ENCODE data around the gene CCDC126.
"Not testable (repeated sequence)": the region's sequence is repeated elsewhere in the genome, so short reads cannot be mapped to it uniquely, and the experiment has no call there.

The CCDC126 gene

DNA sequence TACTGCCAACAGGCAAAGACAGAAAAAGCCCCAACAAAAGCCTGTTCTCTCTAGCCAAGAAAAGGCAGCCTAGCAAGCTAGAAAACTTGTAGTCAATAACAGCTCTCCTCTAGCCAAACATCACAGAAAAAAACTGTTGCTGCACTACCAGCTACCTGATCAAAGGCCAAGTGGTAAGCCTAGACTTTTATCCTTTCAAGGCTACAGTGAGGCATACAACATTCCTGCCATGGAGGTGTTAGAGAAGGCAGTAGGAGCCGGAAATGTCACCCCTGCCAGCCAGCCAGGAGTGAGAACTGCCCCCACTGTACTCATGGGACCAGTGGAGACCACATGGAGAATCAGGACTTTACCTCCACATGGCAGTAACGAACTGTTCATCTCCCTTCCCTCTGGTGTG is 31.2 kb downstream of the CCDC126 start:
- DNase-seq (ENCODE audit: low read depth) = no peak

DNA sequence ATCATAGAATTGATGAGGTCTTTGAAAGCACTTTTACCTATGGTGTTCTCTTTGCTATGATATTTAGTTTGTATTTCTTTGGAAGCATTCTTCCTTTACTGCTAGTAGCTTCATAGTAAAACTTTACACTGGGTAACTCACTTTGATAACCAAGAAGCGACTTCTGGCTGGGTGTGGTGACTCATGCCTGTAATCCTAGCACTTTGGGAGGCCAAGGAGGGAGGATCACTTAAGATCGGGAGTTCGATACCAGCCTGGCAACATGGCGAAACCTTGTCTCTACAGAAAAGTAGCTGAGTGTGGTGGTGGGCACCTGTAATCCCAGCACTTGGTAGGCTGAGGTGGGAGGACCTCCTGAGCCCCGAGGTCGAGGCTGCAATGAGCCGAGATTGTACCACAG is 36.2 kb downstream of the CCDC126 start:
- DNase-seq (ENCODE audit: low read depth) = no peak

DNA sequence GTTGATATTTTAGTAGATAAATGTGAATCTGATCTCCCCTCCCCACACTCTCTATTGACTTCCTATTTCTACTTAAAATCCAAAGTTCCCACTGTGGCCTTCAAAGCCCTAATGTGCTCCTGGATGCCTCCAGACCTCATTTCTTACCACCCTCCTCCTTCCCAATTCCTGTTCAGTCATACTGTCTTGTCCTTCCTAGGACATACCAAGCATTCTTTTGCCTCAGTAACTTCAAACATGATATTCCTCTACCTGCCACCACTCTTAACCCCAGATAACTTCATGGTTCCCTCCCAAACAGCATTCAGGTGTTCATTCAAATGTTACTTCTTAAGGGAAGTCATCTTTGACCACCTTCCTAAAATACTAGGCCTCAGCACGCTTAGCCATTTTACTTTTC is 48.6 kb downstream of the CCDC126 start:
- DNase-seq (ENCODE audit: low read depth) = no peak

DNA sequence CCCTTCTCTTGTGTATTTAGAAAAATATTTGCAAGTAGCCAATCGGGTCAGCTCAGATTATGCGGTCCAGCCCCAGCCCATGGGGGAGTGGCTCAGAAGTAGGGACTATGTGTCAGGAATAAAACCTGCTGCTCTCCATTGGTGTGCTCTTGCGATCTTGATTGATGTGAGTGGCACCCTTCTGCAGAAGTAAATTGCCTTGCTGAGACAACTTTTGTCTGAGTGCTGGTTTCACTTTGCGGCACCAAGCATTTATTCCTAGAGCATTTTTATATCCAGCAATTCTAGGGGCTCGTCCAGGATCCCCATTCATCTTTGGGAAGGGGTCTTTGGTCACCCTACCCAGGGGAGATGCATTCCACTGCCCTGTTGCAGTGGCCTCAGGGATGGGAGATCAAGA is 56.8 kb downstream of the CCDC126 start:
- DNase-seq (ENCODE audit: low read depth) = no peak

DNA sequence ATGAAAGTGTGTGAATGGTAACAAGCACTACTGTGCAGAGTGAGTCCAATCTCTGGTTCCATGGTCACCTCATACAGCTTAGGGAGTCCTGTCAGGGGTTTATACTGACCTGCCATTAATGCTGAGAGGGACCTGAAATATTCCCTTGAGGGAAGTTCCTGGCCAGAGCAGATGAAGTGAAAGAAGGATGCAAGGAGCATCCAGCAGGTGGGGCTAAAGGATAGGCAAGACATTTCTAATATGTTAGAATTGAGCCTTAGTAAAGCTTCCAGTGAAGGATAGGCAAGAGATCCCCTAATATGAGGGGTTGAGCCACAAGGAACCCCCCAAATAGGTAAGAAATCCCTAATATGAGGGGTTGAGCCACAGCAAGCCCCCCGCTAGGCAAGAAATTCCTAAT is 57.3 kb downstream of the CCDC126 start:
- DNase-seq (ENCODE audit: low read depth) = no peak

DNA sequence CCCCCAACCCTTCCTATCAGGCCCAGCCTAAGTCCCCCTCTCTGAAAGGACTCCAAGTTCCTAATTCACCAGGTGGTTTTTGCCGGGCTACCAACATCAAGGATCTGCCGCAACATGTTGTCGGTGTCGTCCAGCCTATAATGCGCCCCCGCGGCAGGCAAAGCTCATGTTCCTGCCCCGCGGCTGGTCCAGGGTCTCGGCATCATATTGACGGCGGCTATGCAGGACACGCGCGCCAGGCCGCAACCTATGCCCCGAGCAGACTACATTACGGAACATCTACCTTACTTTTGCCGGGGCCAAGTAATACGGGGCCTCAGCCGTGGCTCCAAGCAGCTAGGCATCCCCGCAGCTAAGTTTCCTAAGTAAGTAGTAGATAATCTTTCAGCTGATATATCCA is 58.3 kb downstream of the CCDC126 start:
- no peak for DNase-seq (ENCODE audit: low read depth)

DNA sequence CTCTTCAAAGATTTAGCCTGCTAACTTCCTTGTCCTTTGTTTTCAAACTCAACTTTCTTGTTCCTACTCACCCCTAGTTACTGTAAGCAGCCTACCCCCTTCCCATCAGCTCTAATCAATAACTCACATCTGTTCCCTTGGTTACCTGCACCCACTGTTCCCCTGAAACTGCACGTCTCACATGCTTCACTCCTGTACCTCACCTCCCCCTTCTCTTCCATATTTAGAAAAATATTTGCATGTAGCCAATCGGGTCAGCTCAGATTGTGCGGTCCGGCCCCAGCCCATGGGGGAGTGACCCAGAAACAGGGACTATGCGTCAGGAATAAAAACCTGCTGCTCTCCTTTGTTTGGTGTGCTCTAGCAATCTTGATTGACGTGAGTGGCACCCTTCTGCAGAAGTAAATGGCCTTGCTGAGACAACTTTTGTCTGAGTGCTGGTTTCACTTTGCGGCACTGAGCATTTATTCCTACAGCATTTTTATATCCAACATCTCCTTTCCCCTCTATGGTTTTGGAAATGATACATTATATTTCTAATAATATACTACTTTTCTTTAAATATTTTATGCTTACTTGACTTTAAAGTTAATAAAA is 61.7 kb downstream of the CCDC126 start:
- DNase-seq (ENCODE audit: low read depth) = no peak

DNA sequence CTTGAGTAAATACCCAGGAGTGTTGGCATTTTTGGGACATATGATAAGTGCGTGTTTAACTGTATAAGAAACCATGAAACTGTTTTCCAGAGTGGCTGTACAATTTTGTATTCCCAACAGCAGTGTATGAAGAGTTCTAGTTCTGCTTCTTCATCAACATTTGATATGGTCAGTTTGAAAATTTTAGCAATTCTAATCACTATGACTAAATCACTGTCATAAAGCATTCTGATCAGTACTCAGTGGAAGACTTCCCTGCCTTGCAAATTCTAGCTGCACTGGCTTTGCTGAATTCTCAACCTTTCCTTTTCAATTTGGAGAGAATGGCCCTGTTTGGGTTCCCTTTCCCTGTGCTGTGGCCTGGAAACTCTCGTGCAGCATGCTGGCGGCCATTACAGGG is 64.2 kb downstream of the CCDC126 start:
- DNase-seq (ENCODE audit: low read depth) = no peak

DNA sequence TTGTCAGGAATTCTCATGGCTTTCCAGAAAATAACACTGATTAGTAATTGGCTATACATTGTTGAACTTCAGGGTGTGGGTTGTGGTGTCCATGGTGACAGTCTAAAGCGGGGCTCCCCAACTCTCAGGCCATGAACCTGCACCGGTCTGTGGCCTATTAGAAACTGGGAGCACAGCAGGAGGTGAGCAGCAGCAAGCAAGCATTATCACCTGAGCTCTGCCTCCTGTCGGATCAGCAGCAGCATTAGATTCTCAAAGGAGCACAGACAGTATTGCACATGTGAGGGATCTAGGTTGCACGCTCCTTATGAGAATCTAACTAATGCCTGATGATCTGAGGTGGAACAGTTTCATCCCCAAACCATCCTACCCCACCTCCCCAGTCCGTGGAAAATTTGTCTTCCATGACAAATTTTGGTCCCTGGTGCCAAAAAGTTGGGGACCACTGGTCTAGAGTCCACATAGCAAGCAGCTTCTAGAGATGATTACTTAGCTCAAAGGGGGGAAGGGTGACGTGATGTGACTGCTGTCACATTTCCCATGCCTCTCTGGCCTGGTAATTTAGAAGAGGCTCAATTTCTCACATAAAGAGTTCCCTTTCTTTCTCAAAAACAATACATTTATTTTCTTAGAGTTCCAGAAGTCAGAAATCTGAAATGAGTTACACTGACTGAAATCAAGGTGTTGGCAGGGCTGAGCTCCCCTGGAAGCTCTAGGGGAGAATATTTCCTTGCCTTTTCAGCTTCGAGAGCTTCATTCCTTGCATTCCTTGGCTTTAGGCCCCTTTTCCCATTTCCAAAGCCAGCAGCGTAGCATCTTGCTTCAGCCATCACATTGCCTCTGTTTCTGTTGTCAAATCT is 65.2 kb downstream of the CCDC126 start:
- DNase-seq (ENCODE audit: low read depth) = no peak

DNA sequence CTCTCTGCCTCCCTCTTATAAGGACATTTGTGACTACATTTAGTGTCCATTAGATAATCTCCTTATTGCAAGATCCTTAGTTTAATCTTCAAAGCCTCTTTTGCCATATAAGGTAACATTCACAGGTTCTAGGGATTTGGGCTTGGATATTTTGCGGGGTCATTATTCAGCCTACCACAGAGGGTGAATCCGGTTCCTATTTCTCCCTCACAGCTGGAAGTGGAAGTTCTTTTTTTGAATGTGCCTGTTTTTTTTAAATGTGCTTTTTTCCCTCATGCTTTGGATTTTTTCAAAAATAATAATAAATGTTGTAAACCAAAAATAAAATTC is 65.8 kb downstream of the CCDC126 start:
- no peak for DNase-seq (ENCODE audit: low read depth)

DNA sequence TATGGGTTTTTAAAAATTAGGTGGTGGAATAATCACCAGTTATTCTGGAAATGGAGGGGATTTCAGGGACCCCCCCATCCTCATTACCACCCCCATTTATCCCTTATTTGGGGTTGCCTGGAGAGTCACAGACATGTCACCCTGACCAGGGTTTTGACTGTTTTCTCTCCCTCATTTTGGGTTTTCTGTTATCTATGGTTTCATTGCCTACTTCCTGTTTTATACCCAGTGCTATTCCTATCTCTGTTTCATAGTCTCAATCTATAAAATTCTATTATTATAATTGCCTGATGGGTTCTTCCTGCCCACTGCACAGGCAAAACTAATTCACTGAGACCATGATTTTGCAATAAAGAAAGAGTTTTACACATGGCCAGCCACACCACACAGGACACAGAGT is 66.9 kb downstream of the CCDC126 start:
- no peak for DNase-seq (ENCODE audit: low read depth)

DNA sequence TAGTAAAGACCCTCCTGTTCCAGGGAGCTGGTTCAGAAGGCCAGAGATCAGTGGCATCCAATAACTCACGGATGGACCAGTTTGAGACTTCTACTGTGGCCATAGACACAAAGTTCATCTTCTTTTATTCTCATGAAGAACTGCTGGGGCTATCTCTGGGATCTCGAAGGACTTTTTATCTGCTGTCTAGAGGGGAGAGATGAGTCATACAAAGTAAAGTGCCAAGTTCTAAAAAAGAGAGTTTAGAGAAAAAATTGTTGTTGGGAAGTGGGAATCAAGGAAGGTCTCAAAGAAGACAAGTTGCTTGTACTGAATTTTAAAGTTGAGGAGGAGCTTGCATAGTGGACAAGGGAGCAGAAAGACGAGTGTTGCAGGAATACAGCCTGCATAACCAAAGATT is 74.9 kb downstream of the CCDC126 start:
- DNase-seq (ENCODE audit: low read depth) = no peak

DNA sequence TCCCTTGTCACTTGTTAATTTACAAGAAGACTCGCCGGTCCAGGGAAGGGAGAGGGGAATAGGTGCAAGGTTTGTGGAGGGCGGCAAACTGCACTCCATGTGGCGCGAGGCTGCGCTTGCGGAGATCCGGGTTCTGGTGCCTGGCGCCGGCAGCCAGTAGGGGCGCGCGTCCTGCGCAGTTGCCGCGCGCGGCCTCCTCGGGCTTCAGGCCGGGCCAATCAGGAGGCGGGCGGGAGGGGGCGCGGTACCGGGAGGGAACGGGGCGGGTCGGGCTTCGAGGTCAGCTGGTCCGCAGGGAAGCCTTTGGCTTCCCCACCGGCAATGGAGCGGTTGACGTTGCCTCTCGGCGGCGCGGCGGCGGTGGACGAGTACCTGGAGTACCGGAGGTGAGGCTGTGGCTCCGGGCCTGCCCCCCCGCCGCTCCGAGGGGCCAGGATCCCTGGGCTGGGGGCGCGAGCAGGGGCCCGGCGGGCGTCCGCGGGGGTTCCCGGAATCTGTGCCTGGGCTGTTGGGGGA is 82.8 kb downstream of the CCDC126 start, which contains the start of gene FAM221A:
TSS of gene FAM221A (plus strand) at position 302 of the 516 bp plus-strand sequence. CDS start at position 322, 20 bp downstream.
- peak; percentile 77 for DNase-seq (ENCODE audit: low read depth)

DNA sequence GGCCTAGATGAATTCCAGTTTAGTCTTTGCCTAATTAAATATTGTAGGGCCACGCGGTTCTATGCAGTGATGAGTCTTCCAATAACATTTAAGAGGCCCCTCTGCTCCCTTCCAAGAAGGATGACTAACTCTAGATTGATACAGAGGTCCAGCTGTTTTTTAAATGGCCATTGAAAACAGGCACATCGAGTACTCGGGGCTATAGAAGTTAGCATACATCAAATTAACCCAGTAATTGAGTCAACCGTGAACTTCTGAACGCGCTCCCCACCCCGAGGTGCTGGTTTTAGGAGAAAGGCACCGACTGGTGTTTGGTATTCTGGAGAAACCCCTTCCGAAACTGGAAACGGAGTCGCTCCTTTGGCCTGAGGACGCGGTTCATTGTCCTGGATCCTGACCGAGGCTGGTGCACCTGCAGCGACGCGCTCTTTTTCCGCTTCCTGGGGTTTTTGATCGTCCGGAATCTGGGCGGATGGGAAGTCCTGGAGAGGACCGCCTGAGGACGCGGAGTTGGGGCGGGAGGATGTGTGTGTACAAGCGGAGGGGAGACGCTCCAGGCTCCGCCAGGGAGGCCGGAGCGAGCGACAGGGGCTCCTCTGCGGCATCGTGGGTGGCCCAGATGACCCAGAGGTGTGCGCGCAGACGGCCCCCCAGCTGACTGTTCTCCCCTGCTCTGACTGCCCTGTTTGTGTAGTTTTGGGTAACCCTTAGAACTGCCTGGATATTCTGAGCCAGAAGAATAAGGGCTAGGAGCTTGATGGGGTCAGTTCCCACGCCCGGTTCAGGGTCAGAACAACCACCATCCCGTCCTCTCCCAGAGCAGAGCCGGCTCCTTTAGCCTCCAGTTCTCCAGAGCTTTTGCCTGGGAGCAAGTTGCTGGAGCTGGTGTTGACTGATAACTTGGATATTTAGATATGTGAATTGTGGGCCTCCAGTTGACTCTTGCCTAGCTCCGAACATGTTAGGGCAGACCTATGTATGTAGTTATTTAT is 83.5 kb downstream of the CCDC126 start:
- peak; percentile 30 for DNase-seq (ENCODE audit: low read depth)

DNA sequence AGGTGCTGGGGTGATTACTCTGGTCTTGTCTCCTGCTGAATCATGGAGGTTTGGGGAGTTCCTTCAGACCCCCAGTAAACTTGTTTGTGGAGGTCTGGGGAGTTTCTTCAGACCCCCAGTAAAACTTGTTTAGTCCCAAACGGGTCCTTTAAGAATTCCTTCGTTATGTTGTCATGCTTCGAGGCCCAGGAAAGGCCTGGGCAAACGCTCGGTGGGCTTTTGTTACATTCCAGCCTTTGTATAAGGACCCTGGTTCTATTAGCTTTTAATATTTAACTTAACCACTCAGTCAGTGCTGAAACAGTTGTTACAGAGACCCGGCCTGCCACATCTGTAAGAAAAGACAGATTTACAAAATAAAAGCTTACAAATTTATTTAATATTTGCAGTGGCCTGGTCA is 86.9 kb downstream of the CCDC126 start:
- DNase-seq (ENCODE audit: low read depth) = not testable (repeated sequence)

DNA sequence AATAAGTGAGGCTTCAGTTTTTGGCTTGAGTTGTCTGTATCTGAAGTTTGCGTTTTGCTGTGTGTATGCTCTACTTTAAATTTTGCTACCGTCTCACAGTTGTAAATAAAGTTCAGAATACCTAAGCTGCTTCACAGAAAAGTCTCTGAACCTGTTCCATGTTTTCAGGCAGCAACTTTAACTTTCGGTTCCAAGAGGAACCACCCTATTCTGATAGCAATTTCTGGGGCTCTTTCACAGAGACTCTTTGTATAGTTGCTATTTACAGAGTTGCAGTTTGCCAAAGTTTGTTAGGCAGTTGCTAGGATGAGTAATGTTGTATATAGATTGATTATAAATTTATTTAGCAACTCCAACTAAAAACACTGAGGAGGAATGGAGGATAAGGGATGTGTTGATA is 88.5 kb downstream of the CCDC126 start:
- no peak for DNase-seq (ENCODE audit: low read depth)

DNA sequence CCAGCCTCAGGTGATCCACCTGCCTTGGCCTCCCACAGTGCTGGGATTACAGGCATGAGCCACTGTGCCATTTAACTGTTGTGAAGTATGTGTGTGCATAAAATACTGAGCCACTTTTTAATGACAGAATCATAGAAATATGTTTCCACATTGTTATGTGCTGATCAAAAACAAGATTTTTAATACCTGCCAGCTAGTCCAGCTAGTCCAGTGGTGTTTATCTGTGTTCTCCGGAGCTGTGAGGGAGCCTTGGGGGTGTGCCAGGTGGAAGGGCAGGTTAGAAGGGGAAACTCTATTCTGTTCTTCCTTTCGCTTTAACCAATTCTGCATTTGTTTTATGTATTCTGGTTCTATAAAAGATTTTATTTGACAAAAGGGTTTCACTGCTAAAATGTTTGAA is 89.8 kb downstream of the CCDC126 start:
- no peak for DNase-seq (ENCODE audit: low read depth)

DNA sequence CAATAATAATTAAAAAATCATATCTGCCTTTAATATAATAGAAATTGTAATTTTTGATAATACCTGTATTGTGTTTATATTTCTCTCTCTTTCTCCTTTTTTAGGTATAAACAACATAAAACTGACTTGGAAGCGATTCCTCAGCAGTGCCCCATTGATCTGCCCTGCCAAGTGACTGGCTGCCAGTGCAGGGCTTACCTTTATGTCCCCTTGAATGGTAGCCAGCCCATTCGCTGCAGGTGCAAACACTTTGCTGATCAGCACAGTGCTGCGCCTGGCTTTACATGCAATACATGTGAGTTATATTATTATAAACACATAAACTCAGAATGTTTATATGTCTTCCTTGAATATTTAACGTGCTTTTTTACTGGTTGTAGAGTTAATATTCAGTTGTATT is 92.0 kb downstream of the CCDC126 start:
- no peak for DNase-seq (ENCODE audit: low read depth)

DNA sequence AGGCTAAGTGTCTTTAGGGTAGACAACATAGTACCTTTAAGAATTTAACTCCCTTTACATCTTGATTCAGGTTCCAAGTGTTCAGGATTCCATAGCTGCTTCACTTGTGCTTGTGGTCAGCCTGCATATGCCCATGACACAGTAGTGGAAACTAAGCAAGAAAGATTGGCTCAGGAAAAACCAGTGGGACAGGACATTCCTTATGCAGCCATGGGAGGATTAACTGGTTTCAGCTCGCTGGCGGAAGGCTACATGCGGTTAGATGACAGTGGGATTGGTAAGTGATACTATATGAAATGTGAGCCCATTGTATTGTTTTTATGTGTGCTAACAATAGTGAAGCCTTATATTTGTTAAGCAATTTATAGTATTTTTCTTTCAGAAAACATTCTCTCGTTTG is 94.1 kb downstream of the CCDC126 start:
- DNase-seq (ENCODE audit: low read depth) = no peak

DNA sequence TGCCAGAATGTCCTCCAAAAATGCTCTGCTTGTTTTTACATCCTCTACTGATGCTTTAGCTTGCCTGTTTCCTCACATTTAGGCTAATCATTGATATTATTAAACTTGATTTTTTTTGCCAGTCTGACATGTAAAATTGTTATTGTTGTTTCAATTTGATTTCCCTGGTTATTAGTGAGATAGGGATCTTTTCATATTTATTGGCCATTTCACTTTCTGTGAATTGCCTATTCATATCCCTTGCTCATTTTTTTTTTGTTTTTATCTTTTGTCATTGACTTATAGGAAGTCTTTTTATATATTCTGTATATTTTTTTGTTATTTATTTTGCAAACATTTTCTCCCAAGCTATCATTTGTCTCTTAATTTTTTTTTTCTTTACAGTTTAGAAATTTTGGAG is 96.0 kb downstream of the CCDC126 start:
- no peak for DNase-seq (ENCODE audit: low read depth)
